Chondrocyte (in vitro differentiated cells): ENCODE results near the gene ASPG. TPM values are rescaled to one million over a fixed set of nuclear protein-coding genes. Genes with fewer than 3 reads are reported as not detected.

Source experiments
- DNase-seq: peaks from one replicate; pipeline ENCODE4 v3.0.0; 2021; ENCODE audit warnings: mixed read lengths, low spot score
- H3K27ac Mint-ChIP-seq: one replicate; pipeline ENCODE4 v1.8.0; 2021; ENCODE audit warnings: mild to moderate bottlenecking, moderate library complexity, mixed read lengths; ENCODE audit not compliant: unreplicated experiment
- H3K27me3 Mint-ChIP-seq: 2 replicates; pipeline ENCODE4 v1.8.0; 2021; ENCODE audit warnings: low read depth, mixed read lengths
- H3K36me3 Mint-ChIP-seq: 2 replicates; pipeline ENCODE4 v1.8.0; 2021; ENCODE audit warnings: low read depth, mixed read lengths
- H3K4me1 Mint-ChIP-seq: 2 replicates; pipeline ENCODE4 v1.8.0; 2021; ENCODE audit warnings: low read depth, mild to moderate bottlenecking, mixed read lengths
- H3K4me3 Mint-ChIP-seq: one replicate; pipeline ENCODE4 v1.8.0; 2021; ENCODE audit warnings: mild to moderate bottlenecking, moderate library complexity, mixed read lengths; ENCODE audit not compliant: unreplicated experiment
- H3K9me3 Mint-ChIP-seq: 2 replicates; pipeline ENCODE4 v1.8.0; 2021; ENCODE audit warnings: low read depth, mixed read lengths
- total RNA-seq: library from RNA; stranded (reverse); gene quantifications from 3 replicates; pipeline ENCODE4 v1.2.1, GENCODE V29; 2021
- TF ChIP-seq, protein P1 (sequence below): fragments of 200-600 bp; sonication (generic); IDR thresholded peaks from 2 replicates; pipeline ENCODE4 v1.5.0; 2021; ENCODE audit warnings: antibody characterized with exemption, mild to moderate bottlenecking, moderate library complexity

Gene ASPG
- total RNA-seq, 1 donor from 2014 or later = not detected

DNA sequence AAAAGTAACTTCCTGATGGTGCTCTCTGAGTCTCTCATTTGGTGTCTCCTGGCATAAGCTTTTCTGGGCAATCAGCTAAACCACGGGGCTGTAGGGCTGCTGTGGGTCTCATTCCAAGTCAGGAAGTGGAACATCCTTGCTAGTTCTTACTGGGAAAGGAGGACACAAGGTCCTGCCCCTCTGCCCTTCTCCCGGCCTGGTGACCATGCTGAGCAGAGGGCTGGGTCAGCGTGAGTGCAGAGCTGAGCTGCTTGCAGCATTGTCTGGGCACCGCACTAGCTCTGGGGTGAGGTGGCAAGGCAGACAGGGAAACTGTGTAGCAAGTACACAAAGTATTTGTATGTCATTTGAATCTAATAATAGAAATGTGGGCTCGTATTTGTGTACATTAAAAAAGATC, 45.0 kb upstream of the ASPG start:
- Mint-ChIP-seq H3K4me3 (no peak overlapping the region), H3K27ac (no peak overlapping the region), H3K36me3 (no peaks in the 10 kb centered on the region), H3K9me3 (no peaks in the 10 kb centered on the region), H3K4me1 (no peaks in the 10 kb centered on the region), H3K27me3 (peaks cover 42% of the 10 kb centered on the region)
- TF ChIP-seq, protein P1, sequence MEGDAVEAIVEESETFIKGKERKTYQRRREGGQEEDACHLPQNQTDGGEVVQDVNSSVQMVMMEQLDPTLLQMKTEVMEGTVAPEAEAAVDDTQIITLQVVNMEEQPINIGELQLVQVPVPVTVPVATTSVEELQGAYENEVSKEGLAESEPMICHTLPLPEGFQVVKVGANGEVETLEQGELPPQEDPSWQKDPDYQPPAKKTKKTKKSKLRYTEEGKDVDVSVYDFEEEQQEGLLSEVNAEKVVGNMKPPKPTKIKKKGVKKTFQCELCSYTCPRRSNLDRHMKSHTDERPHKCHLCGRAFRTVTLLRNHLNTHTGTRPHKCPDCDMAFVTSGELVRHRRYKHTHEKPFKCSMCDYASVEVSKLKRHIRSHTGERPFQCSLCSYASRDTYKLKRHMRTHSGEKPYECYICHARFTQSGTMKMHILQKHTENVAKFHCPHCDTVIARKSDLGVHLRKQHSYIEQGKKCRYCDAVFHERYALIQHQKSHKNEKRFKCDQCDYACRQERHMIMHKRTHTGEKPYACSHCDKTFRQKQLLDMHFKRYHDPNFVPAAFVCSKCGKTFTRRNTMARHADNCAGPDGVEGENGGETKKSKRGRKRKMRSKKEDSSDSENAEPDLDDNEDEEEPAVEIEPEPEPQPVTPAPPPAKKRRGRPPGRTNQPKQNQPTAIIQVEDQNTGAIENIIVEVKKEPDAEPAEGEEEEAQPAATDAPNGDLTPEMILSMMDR = no peak
- no peak for DNase-seq

DNA sequence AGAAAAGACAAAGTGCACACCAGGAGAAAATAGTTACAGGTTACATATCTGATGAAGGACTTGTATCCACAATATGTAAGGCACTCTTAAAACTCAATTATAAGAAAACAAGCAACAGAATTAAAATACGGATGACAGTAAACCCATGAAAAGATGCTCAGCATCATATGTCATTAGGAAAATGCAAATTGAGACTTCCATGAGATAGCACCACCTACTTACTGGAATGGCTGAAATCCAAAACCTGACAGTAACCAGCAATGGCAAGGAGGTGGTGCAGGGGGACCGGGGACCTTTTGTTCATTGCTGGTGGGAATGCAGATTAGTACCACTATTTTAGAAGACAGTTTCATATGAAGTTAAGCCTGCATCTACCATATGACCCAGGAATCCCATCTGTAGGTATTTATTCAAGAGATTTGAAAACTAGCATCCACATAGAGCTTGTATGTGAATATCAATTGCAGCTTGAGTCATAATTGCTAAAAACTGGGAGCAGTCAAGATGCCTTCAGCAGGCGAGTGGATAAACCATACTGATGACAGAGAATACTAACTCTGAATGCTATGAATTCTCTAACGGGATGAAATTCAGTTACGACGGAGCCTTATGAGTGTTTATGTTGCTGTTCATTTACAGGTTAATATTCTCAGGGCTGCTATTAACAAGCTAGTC, 43.9 kb upstream of the ASPG start:
- DNase-seq = no peak
- H3K27me3 Mint-ChIP-seq = peaks cover 40% of the 10 kb centered on the region
- H3K4me1 Mint-ChIP-seq = no peaks in the 10 kb centered on the region
- no peaks in the 10 kb centered on the region for H3K9me3 Mint-ChIP-seq
- H3K4me3 Mint-ChIP-seq = no peak overlapping the region
- no peak overlapping the region for H3K27ac Mint-ChIP-seq
- TF ChIP-seq, protein P1 = no peak
- H3K36me3 Mint-ChIP-seq = no peaks in the 10 kb centered on the region

DNA sequence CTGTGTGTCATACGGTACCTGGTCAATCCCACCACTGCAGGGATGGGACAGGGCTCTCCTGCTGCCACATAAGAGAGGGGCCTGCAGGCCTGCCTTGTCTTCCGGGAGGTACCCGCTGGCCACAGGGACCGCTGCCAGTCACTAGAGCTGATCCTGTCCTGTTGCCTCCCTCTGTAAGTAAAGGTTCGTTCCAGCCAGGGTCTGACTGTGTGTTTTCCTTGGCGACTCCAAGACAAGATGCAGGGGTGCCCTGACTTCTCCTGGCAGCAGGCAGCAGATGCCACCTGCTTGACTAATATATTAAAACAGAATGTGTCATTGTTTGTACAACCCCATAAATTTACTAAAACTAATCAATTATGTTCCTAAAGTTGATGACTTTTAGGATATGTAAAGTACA, 41.5 kb upstream of the ASPG start:
- no peak for DNase-seq
- H3K36me3 Mint-ChIP-seq = peaks cover 2% of the 10 kb centered on the region
- no peak overlapping the region for H3K27ac Mint-ChIP-seq
- peaks cover 4% of the 10 kb centered on the region for H3K9me3 Mint-ChIP-seq
- no peak overlapping the region for H3K4me3 Mint-ChIP-seq
- H3K4me1 Mint-ChIP-seq = peaks cover 7% of the 10 kb centered on the region
- H3K27me3 Mint-ChIP-seq = peaks cover 36% of the 10 kb centered on the region
- TF ChIP-seq, protein P1 = no peak

DNA sequence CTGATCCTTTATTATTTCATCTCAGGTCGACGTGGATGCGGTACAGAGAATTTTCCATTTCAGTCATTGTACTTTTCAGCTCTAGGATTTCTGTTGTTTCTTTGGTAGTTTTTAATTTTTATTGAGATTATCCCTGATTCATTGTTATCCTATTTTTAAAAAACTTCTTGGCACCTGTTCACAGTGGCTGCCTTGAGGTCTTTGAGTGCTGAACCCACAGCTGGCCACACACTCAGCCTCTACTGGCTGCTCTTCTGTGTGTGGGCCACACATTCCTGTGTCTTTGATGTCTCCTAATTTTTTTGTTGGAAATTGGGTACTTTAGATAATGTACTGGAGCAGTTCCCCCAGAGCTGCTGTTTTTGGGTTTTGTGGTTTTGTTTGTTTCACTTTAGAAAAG, 37.7 kb upstream of the ASPG start:
- Mint-ChIP-seq H3K4me1 (peaks cover 23% of the 10 kb centered on the region), H3K9me3 (peaks cover 4% of the 10 kb centered on the region), H3K4me3 (no peak overlapping the region), H3K27me3 (peaks cover 18% of the 10 kb centered on the region), H3K36me3 (peaks cover 2% of the 10 kb centered on the region), H3K27ac (no peak overlapping the region)
- TF ChIP-seq, protein P1 = no peak
- DNase-seq = no peak

DNA sequence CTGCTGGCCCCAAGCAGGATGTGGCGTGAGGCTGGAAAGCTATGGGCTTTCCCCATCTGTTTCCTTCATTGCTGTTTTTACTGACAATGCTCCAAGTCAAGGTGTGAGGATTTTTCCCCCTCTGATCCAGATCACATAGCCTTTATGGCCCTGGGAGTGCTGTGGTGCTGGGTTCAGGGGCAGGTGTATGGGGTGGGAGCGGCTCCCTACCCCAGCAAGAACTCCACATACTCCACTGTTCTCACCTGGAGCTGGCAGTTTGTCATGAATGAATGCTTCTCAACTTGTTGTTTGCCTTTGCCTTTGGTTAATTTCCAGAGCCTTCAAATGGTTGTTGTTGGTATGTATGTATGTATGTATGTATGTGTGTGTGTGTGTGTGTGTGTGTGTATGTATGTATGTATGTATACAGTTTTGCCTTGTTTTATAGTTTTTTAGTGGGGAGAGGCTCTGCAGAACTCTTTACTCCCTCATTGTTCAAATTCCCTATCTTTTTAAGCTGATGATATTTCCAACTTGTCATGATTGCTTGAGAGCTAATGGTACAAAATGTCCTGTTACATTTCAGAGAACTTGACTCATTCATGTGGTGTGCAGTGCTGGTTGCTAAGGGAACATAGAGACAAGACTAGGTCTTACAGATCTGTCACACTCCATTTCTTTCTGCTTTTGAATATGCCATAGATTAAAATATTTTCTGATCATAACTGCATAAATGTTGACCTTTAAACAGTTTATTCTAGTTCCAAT, 36.6 kb upstream of the ASPG start:
- Mint-ChIP-seq H3K9me3 (peaks cover 4% of the 10 kb centered on the region), H3K27ac (peak overlapping the region; percentile 87), H3K4me3 (no peak overlapping the region), H3K36me3 (peaks cover 2% of the 10 kb centered on the region), H3K4me1 (peaks cover 23% of the 10 kb centered on the region), H3K27me3 (peaks cover 25% of the 10 kb centered on the region)
- TF ChIP-seq, protein P1 = no peak
- DNase-seq = no peak
